Ishikawa (cell line): ENCODE results near the gene SUCLG1.

ENCODE experiments used
- CEBPB ChIP-seq: IDR thresholded peaks from 2 replicates; pipeline ENCODE4 v1.6.1; 2012
- EGR1 ChIP-seq: IDR thresholded peaks from 2 replicates; pipeline ENCODE4 v1.6.1; 2012
- EP300 ChIP-seq: IDR thresholded peaks from 2 replicates; pipeline ENCODE4 v1.6.1; 2012; ENCODE audit warnings: borderline replicate concordance
- FOXM1 ChIP-seq: IDR thresholded peaks from 2 replicates; pipeline ENCODE4 v1.6.1; 2012; ENCODE audit warnings: low read depth, borderline replicate concordance
- MAX ChIP-seq: IDR thresholded peaks from 2 replicates; pipeline ENCODE4 v1.6.1; 2012
- NFIC ChIP-seq: IDR thresholded peaks from 2 replicates; pipeline ENCODE4 v1.6.1; 2012
- RAD21 ChIP-seq: IDR thresholded peaks from 2 replicates; pipeline ENCODE4 v1.6.1; 2012; ENCODE audit warnings: low read depth
- REST ChIP-seq: IDR thresholded peaks from 2 replicates; pipeline ENCODE4 v1.6.1; 2012; ENCODE audit warnings: low read depth, mild to moderate bottlenecking
- TAF1 ChIP-seq: IDR thresholded peaks from 2 replicates; pipeline ENCODE4 v1.6.1; 2012; ENCODE audit warnings: low read depth, mild to moderate bottlenecking
- TCF12 ChIP-seq: IDR thresholded peaks from 2 replicates; pipeline ENCODE4 v1.6.1; 2012; ENCODE audit warnings: low read depth
- TEAD4 ChIP-seq: IDR thresholded peaks from 2 replicates; pipeline ENCODE4 v1.6.1; 2012
- YY1 ChIP-seq: IDR thresholded peaks from 2 replicates; pipeline ENCODE4 v1.6.1; 2012; ENCODE audit warnings: low read depth
- ZBTB7A ChIP-seq: IDR thresholded peaks from 2 replicates; pipeline ENCODE4 v1.6.1; 2012; ENCODE audit warnings: low read depth

DNA sequence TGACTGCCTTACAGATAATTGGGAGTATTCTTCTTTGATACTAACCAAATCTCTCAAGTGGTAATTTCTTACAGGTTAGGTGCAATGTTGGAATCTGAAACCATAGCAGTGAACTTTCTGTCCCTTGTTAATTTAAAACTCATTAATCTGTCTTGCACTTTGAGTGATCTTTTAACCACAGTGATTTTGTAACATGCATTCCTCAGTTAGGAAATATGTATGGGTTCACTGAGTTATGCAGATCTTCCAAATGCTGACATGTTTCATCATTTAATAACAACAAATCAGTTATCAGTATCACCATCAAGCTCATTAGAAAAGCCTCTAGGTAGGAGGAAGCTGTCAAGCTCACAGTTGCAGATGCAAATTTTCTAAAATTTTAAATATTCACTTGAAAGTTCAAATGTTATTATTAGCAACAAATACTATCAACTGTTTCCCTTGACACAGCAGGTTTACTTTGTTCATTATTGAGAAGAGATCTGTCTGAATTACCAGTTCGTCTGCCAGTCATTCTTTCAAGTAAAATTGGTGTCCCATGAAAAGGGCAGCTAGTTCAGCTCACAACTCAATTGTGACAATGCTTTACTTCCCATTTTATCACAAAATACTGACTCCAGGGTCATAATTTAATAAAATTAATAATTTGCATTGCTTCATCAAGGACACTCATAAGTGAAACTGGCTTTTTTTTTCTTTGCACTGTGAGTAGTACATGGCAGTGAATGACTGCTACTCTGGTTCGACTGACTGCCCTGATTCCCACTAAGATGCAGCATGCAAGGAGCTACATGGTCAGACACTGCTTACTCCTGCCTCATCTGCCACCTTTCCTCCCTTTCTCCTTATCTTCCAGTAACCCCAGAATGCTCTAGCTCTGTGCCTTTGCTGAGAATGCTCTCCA, 31.6 kb downstream of the SUCLG1 start:
- TF ChIP-seq EP300 (no peak), TCF12 (no peak), TAF1 (no peak), ZBTB7A (no peak), REST (no peak), YY1 (no peak), EGR1 (no peak), FOXM1 (no peak), CEBPB (no peak), NFIC (no peak), MAX (no peak), RAD21 (no peak), TEAD4 (no peak)
